GM18505 (cell line): Measurements from ENCODE around the gene C13orf46.
A peak's percentile ranks its signal among the peaks of the same experiment; 100 is the strongest.

ENCODE experiments used
- ATAC-seq: cut with Tn5 transposase; IDR thresholded peaks from one replicate; pipeline ENCODE4 v1.9.1; 2021; ENCODE audit not compliant: unreplicated experiment
- POLR2A ChIP-seq: IDR thresholded peaks from 4 replicates; pipeline ENCODE4 v1.6.1; 2011; ENCODE audit warnings: borderline replicate concordance; ENCODE audit not compliant: insufficient read depth, insufficient read length; ENCODE audit errors: extremely low read depth

The C13orf46 gene

DNA sequence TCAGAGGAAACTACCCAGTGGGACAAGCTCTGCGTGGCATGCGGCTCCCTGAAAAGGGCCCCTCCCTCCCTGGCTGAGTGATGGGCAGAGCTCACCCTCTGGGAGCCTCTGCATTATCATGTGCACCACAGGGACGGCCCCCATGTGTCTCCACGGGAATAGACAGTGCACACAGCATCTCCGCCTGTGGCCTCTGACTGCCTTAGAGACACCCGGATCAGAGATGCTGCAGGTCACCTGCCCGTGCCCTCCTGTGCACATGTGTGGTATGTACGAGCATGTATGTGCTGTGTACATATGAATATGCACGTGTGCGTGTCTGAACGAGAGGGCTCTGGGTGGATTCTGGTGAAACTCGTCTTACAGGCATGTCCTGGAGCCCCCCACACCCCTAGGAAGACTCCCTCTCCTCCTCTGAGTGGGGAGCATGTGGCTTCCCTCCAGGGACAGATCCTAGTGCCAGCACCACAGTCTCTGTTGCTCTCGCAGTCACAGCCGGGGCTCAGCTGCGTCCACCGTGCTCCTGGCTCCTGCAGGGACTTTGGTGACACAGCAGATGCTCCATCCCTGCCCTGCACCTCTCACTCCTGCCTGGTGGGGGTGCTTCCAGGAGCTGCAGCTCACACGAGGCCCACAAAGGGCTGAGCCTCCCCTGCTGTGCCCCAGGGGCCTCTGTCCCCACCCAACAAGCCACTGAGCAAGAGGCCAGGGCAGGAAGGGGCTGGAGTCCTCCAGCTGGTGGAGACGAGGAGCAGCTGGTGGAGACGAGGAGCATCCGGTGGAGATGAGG lies 19.6 kb downstream of the C13orf46 start:
- no peak for ATAC-seq
- no peak for TF ChIP-seq POLR2A

DNA sequence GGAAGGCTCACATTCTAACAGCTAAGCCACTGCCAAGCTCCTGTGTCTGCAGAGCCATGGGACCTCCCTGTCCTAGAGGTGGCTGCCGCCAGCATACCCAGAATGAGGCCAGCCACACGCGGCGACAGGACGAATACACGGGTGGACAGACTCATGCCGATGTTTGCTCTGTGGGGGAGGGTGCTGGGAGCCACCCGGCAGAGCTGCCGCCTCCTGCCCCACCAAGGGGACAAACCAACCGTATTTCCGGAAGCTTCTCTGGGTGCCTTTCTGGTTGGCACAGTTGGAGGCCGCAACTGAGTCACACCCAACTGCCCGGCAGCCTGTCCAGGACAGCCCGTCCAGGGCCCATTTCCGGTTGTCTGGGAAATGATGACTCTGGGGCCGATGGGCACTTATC lies 20.3 kb downstream of the C13orf46 start:
- ATAC-seq: no peak
- TF ChIP-seq POLR2A: no peak

DNA sequence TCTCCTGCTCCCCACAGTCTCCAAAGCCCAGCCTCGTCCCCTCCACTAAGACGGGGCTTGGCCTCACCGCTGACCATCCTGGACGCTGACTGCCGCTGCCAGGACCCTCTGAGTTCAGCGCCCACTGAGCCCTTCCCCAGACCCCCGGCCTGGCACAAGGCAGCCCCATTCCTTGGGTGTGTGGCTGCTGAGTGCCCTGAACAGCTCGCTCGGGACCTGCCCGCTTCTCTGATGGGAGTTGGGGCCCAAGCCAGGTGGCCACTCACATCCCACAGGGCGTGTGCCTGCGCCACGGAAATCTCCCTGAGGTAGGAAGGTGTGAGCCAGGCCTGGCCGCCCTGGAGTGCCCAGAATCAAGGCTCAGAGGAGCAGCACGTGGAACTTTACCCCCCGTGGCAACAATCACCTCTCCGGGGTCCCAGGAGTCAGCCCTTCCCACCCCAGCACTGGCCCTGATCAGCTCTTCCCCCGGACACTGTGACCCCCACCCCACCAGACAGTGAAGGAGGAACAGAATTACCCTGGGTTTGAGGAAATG lies 20.8 kb downstream of the C13orf46 start:
- no peak for TF ChIP-seq POLR2A
- no peak for ATAC-seq

DNA sequence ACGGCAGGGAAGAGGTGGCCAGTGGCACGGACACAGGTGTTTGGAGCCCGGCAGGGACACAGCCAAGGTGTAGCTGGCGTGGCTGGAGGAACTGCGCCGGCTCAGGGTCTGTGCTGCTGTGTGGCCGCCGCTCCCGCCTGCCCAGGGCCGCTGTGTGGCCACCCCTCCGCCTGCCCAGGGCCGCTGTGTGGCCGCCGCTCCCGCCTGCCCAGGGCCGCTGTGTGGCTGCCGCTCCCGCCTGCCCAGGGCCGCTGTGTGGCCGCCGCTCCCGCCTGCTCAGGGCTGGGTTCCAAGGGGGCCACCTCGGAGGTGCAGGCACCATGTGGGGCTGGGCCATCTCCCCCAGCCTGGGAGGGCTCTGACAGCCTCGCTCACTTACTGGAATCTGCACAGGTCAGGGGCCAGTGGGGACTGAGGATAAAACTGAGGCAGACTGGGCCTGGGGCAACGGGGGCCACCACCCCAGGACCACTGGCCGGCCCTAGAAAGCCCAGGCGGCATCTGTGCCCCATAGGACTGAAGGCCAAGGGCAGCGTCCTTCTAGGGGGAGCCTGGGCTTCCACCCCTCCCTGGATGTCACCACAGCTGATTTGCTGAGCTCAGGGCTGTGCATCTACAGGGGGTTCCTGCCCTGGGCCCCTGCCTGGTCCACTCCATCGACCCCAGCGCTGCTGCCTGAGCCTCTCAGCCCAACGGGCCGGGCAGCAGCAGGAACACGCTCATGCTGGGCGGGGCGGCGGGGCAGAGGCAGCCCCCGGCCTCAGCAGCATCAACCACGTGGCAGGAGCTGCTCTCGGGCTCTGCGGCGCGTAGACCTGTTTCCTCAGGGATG lies 21.5 kb downstream of the C13orf46 start:
- ATAC-seq: no peak
- no peak for TF ChIP-seq POLR2A

DNA sequence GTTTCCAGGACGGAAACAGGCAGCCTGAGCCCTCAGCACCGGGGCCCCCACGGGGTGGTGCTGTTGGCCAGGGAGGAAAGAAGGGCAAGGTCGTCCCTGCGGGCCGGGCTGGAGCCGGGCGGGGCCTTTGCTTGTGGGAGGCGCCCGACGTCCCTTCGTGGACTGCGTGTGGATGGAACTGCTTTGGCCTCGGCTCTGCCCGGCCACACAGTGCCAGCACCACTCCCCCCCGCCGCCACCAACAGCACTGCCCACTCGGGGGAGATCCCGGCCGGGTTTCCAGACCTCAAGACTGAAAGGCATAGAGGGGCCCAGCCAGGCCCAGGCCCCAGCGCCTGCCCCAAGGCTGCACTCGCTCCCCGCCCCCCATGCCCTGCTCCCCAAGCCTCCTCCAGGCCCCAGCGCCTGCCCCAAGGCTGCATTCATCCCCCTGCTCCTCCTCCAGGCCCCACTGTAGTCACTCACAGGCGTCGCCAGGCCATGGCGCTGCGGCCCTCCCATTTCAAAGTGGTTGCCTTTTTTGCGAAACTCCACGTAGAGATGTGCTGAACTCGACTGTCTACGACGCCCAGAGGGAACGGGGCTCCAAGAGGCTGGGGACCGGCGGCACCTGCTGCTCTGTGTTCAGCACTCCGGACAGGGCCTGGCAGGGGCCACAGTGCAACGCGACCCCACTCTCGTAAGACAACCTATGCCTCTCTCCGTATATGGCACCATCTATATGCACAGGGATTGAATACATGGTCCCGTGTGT lies 22.5 kb downstream of the C13orf46 start:
- ATAC-seq: peak; percentile 70
- TF ChIP-seq POLR2A: no peak

DNA sequence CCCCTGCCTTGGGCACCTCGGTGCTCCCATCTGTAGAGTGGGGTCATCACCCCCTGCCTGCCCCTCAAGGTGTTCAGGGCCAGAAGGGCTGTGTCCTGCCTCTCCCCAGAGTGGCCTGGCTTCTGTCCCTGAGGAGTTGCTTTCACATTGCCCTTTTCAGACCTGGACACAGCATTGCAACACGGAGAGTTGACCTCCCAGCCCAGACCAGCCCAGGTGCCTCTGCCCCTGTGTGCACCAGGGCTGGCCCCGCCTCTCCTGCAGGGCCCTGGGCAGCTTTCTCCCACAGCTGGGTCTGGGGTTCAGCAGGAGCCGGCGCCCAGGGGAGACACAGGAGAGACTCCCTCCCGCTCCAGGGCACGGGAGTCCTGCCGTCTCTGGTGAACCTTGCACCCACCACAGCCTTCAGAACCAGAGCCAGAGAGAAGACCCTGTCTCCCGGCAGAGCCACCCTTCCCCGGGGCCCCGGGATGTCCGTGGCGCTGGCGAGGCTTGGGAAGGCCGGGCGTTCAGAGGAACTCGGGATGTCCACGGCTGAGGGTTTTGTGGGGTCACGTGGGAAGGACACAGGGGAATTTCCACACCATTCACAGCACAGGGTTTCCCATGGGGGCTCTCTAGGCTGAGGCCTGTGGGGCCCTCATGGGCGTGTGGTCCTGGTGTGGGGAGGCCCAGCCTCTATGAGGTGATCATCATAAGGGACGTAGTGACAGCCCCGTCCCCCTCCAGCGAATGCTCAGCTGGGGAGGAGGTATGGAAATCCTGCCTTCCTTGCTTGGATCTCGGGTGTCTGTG lies 23.2 kb downstream of the C13orf46 start:
- TF ChIP-seq POLR2A: no peak
- no peak for ATAC-seq

DNA sequence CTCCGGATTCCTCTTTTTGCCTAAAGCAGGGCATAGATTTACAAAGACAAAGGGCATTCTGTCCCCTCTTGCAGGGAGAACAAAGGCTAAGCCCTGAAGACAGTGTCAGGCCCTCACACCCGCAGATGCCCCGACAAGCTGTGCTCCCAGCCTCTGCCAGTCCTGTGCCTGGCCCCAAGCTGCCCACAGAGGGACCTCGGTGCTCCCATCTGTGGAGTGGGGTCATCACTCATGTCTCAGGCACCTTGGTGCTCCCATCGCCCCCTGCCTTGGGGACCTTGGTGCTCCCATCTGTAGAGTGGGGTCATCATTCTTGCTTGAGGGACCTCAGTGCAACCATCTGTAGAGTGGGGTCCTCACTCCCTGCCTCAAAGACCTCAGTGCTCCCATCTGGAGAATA lies 24.3 kb downstream of the C13orf46 start:
- TF ChIP-seq POLR2A: no peak
- no peak for ATAC-seq

DNA sequence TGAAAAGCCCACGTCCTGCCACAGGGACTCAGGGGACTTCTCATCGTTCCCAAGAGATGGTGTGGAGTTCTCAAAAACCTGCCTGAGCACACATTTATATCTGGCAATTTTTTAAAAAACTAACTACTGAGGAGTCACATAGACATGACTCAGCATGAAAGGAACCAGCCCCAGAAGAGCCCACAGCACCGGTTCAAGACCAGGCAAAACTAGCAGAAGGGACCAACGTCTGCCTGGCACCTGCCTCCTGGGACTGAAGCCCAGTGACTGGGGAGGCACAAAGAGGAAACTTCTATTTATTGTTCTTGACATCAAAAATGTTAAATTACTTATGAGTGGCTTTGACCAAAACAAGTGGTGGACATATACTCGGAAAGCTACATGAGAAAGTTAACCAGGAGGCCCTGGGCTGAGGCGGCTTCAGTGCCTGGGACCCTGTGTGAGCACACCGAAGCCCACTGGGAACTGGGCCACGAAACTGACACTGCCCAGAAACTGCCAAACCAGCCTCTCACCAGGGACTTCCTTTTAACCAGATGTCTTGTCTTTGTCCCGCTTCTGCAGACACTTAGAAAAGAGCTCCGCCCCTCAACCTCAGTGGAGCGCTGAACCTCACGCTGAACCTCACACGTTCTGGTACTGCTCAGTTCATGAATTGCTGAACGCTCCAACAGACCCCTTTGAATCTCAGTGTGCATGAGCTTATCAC lies 25.7 kb downstream of the C13orf46 start:
- ATAC-seq: no peak
- TF ChIP-seq POLR2A: no peak

DNA sequence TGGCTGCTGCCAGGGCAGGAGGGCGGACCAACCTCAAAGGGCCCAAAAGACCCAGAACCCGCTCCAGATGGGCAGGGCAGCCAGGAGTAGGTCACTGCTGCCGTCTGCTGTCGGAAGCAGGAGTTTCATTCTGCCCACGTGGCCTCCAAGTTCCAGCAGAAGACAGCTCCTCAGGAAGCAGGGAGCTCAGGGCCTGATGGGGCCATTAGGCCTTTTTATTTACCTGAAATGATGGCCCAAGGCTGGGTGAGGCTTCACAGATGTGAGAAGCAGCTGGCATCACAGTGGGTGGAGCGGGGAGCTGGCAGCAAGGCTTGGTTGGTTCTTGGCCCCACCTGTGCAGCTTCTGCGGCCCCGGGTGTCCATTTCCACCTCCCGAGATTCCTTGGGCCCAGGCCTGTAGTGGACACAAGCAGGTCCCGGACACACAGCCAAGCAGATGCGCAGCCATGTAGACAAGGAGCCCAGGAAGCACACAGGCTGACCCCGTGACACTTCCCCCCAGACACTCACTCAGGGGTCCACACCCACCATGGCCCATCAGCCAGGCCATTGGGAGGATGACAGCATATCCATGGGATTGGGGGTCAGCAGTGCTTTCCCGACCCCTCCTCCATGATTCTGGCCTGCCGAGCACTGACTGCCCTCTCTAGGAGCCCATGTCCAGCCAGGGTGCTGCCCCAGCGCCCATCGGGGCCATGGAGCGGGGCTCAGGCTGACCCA lies 26.4 kb downstream of the C13orf46 start:
- TF ChIP-seq POLR2A: no peak
- no peak for ATAC-seq

DNA sequence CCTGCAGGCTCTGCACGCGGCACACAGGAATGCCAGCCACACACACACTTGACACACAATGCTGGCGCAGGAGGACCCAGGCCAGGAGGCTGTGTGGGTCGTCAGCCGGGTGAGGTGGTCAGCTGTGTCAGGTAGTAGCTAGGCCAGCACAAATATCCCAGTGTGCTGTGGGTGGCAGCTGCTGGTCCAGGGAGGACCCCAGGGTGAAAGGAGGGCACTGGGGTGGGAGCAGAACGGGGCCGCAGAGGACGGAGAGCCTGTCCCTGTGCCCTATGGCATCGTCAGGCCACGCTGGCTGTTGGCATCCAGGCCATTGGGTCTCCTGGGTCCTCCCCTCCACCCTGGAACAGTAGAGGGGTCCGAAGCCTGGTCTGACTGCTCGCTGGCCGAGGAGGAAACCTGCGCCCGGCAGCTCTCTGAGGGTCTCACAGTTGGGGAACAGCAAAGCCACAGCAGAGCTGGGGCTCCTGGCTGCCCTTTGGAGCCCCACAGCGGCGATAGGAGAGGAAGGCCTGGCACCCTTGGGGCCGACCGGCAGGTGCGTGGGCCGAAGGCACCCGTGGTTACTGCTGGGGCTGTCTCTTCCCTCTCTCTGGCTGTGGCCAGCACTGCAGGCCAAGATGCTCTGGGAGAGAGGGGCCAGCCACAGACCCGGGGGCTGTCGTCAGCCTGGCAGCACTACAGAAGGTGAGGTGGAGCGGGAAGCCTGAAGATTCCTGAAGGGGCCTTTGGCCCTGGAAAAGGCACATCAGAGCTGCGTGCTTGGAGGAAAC lies 27.3 kb downstream of the C13orf46 start:
- TF ChIP-seq POLR2A: no peak
- no peak for ATAC-seq
